Pancreas (tissue), 10 donors: ENCODE results near the gene GUCY1A1. TPM values are rescaled to one million over a fixed set of nuclear protein-coding genes. Genes with fewer than 3 reads are reported as not detected.
A peak's percentile ranks its signal among the peaks of the same experiment; 100 is the strongest.

Experiments
- ATAC-seq, 4 donors: fragments of 200-7000 bp; cut with Tn5 transposase; one replicate each; pipeline versions ENCODE4 v1.8.0 to v1.9.1; 2020; ENCODE audit warnings: mild to moderate bottlenecking in 4 of 4, moderate library complexity in 4 of 4
- DNase-seq, 6 donors: peaks; one replicate each; pipeline ENCODE4 v3.0.0-alpha.2; 2020
- FAIRE-seq: peaks from 2 replicates; lab custom pipeline; 2012; peaks lifted over from hg19 to GRCh38; lab: Jason Lieb, UNC
- H3K27ac ChIP-seq, 4 donors: fragments of 200-600 bp; sonication (generic); 1 replicate in 3 of 4; 2 replicates in 1 of 4; pipeline versions ENCODE4 v1.5.0 to v1.8.0; 2020
- H3K27me3 ChIP-seq, 4 donors: fragments of 200-600 bp; one replicate each; pipeline ENCODE4 v1.8.0; 2021
- H3K36me3 ChIP-seq, 3 donors: fragments of 200-600 bp; sonication (generic) in 1 of 3; one replicate each; pipeline versions ENCODE4 v1.5.0 to v1.8.0; 2020 to 2021
- H3K4me1 ChIP-seq, 3 donors: fragments of 200-600 bp; one replicate each; pipeline ENCODE4 v1.8.0; 2021
- H3K4me3 ChIP-seq, 4 donors: fragments of 200-600 bp; sonication (generic) in 2 of 4; one replicate each; pipeline versions ENCODE4 v1.5.0 to v1.8.0; 2020 to 2021
- H3K9me3 ChIP-seq, 4 donors: fragments of 200-600 bp; one replicate each; pipeline ENCODE4 v1.8.0; 2021
- CTCF ChIP-seq, 4 donors: fragments of 200-600 bp; sonication (generic) in 3 of 4; IDR thresholded peaks; one replicate each; pipeline versions ENCODE4 v1.5.0 to v1.8.0; 2021; ENCODE audit warnings: antibody characterized with exemption in 4 of 4
- WGBS, 2 donors: extraction: QIAGEN DNeasy Blood & Tissue Kit; methylation state at CpG; one replicate each; pipeline ENCODE4 v1.1.7; 2013; 5-methylcytosine and 5-hydroxymethylcytosine counted together
- intact Hi-C, 3 donors: fragments of 100-400 bp; cut with DNase I; formaldehyde crosslinking; loops; one replicate each; pipeline versions ENCODE4 v1.11.1 to v1.14.2; 2022
- polyA plus RNA-seq, 2 donors: library from polyadenylated mRNA; stranded (reverse); fragments of 200-250 nt; gene quantifications; one replicate each; pipeline ENCODE4 v1.2.3, GENCODE V29; 2013
- total RNA-seq, 6 donors: library from RNA; stranded (reverse); fragmentation: NEBNext Ultra II Directional in 4 of 6; extraction: Animal tissue kit (Norgen Biotek cat#: 25700) in 4 of 6; gene quantifications; one replicate each; pipeline versions ENCODE4 v1.2.1 to v1.2.4, GENCODE V29; 2021 to 2023
- donor health status: healthy with polysubstance abuse.
- donor health status: DM: no; HTN: no; CAD: no; lungs with moderate emphysema.
- donor health status: DM: no; HTN: no; CAD: no.
- donor health status: control.
- donor health status: control.
- donor health status: Bipolar disorder and iron deficiency.
- donor health status: DM: yes; HTN: yes; CAD: no.
- donor health status: DM: no; HTN: no; CAD: no.
- donor health status: DM: no; HTN: no; CAD: no.
- donor health status: DM: yes; HTN: yes; CAD: no.

Gene GUCY1A1
- total and polyA plus RNA-seq, 8 donors = 4.2 to 26.4 (median 11.2) TPM

DNA sequence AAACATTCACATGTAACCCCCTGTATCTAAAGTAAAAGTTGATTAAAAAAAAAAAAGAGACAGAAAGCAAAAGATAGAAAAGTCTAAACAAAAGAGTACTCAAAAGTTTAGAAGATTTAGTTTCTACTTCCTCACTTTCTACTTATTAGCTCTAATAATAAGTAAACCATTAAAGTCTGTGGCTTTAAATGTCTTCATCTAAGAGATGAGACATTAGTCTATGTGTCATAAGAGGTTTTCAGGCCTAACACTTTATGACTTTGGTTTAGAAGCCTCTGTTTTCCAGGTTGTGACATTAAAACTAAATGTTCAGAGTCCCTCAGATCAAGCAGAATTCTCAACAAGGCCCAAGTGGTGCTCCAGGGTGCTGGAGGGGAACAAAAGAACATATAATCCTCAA, 42.2 kb upstream of the GUCY1A1 start:
- no peak for FAIRE-seq
- intact Hi-C loops = no loop called here

GRCh38 chr4:155626561-155626960, 40.1 kb upstream of the GUCY1A1 start:
- 57 to 62% methylated on average over 3 of the region's 3 CpGs for WGBS, 2 donors
- no peaks in the 10 kb centered on the region for H3K27me3 ChIP-seq
- ATAC-seq (no peak), FAIRE-seq (no peak), DNase-seq (no peak)
- intact Hi-C loops = no loop called here
- no peaks in the 10 kb centered on the region for H3K4me1 ChIP-seq
- H3K9me3 ChIP-seq = no peaks in the 10 kb centered on the region
- H3K36me3 ChIP-seq = no peaks in the 10 kb centered on the region
- H3K27ac ChIP-seq = no peak overlapping the region
- TF ChIP-seq CTCF (IDR thresholded peaks at IDR 0.05) = no peak
- no peak overlapping the region for H3K4me3 ChIP-seq

More for the DNA sequence above, 42.2 kb upstream of the GUCY1A1 start:
- Histone ChIP-seq H3K27me3 (no peaks in the 10 kb centered on the region), H3K9me3 (no peaks in the 10 kb centered on the region), H3K36me3 (no peaks in the 10 kb centered on the region), H3K4me1 (no peaks in the 10 kb centered on the region), H3K27ac (no peak overlapping the region), H3K4me3 (no peak overlapping the region)
- DNase-seq (no peak), ATAC-seq (no peak)
- no peak for TF ChIP-seq CTCF (IDR thresholded peaks at IDR 0.05)

- Histone ChIP-seq H3K4me3 (no peak overlapping the region), H3K27me3 (no peaks in the 10 kb centered on the region), H3K9me3 (no peaks in the 10 kb centered on the region), H3K4me1 (no peaks in the 10 kb centered on the region), H3K27ac (no peak overlapping the region), H3K36me3 (no peaks in the 10 kb centered on the region)
- peak in 1 of 4 donors; percentile 39 for ATAC-seq
- FAIRE-seq = no peak
- TF ChIP-seq CTCF (IDR thresholded peaks at IDR 0.05) = no peak
- intact Hi-C loops = no loop called here
- DNase-seq = no peak
- WGBS, 2 donors = 73 to 90% methylated on average over 3 of the region's 3 CpGs
These were observed 37.3 kb upstream of the GUCY1A1 start for GRCh38 chr4:155629183-155629825.

DNA sequence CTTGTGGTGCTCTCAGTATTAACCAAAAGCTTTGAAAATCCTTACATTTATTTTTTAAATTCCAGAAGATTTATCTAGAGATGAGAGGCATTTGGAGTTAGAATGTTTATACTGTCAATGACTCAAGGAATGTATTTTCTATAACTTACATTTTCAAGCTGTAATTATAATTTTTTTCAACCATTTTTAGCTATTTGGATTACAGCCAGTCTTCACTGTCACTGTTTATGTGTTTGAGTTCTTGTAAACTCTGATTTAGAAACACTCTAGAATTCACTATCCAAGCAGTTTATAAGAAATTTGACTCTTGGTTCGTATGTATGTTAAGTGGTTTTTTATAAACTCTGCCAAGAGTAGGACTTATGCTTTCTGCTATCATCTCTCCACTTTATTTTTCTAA, 36.7 kb upstream of the GUCY1A1 start:
- WGBS, 2 donors = 81 to 84% methylated on average over 1 of the region's 1 CpG
- H3K4me3 ChIP-seq = no peak overlapping the region
- intact Hi-C loops = no loop called here
- TF ChIP-seq CTCF (IDR thresholded peaks at IDR 0.05) = no peak
- H3K36me3 ChIP-seq = no peaks in the 10 kb centered on the region
- FAIRE-seq = peak; percentile 5
- no peak for DNase-seq
- ATAC-seq = no peak
- no peak overlapping the region for H3K27ac ChIP-seq
- no peaks in the 10 kb centered on the region for H3K27me3 ChIP-seq
- no peaks in the 10 kb centered on the region for H3K4me1 ChIP-seq
- no peaks in the 10 kb centered on the region for H3K9me3 ChIP-seq

GRCh38 chr4:155632310-155632840, 34.3 kb upstream of the GUCY1A1 start:
- peak; percentile 17 for FAIRE-seq
- 77 to 79% methylated on average over 4 of the region's 4 CpGs for WGBS, 2 donors
- H3K27me3 ChIP-seq = no peaks in the 10 kb centered on the region
- no peak overlapping the region for H3K27ac ChIP-seq
- no peak for DNase-seq
- H3K4me3 ChIP-seq = no peak overlapping the region
- no peak for ATAC-seq
- TF ChIP-seq CTCF (IDR thresholded peaks at IDR 0.05) = no peak
- intact Hi-C loops = no loop called here
- H3K9me3 ChIP-seq = no peaks in the 10 kb centered on the region
- no peaks in the 10 kb centered on the region for H3K36me3 ChIP-seq
- no peaks in the 10 kb centered on the region for H3K4me1 ChIP-seq
